Activated naive CD8-positive, alpha-beta T cell (primary cell): Measurements from ENCODE around the gene RIPOR1.
"Not testable (repeated sequence)": the region's sequence is repeated elsewhere in the genome, so short reads cannot be mapped to it uniquely, and the experiment has no call there.

ENCODE experiments used
- H3K27ac Mint-ChIP-seq: one replicate; pipeline ENCODE4 v1.8.0; 2021; ENCODE audit warnings: mixed read lengths
- H3K27me3 Mint-ChIP-seq: one replicate; pipeline ENCODE4 v1.8.0; 2021; ENCODE audit warnings: mixed read lengths
- H3K36me3 Mint-ChIP-seq: one replicate; pipeline ENCODE4 v1.8.0; 2021; ENCODE audit warnings: mixed read lengths
- H3K4me1 Mint-ChIP-seq: one replicate; pipeline ENCODE4 v1.8.0; 2021; ENCODE audit warnings: low read depth, mixed read lengths
- H3K4me3 Mint-ChIP-seq: one replicate; pipeline ENCODE4 v1.8.0; 2021; ENCODE audit warnings: mild to moderate bottlenecking, mixed read lengths
- H3K9me3 Mint-ChIP-seq: one replicate; pipeline ENCODE4 v1.8.0; 2021; ENCODE audit warnings: low read depth, mixed read lengths

The RIPOR1 gene

GRCh38 chr16:67528222-67528869 is at the start of gene RIPOR1:
Gene RIPOR1, plus strand, starts transcription at chr16:67528829. Its CDS starts 9,618 bp downstream, at chr16:67538447.
- Mint-ChIP-seq H3K4me3 (peak within 1 kb of the TSS; percentile 86), H3K27ac (no peak within 1 kb of the TSS), H3K27me3 (peaks cover 2% of the 10 kb centered on the region), H3K9me3 (no peaks in the 10 kb centered on the region), H3K4me1 (peaks cover 19% of the 10 kb centered on the region), H3K36me3 (no peaks in the 10 kb centered on the region)

GRCh38 chr16:67480833-67481560 is 47.6 kb upstream of the RIPOR1 start, which contains the start of gene ATP6V0D1:
Gene ATP6V0D1, minus strand, starts transcription at chr16:67481157. Its CDS starts 71 bp downstream, at chr16:67481086.
- Mint-ChIP-seq H3K36me3 (no peaks in the 10 kb centered on the region), H3K4me3 (peak within 1 kb of the TSS; percentile 99), H3K4me1 (peaks cover 42% of the 10 kb centered on the region), H3K9me3 (no peaks in the 10 kb centered on the region), H3K27me3 (no peaks in the 10 kb centered on the region), H3K27ac (peak within 1 kb of the TSS; percentile 98)

GRCh38 chr16:67481561-67482232 is 46.9 kb upstream of the RIPOR1 start:
- Mint-ChIP-seq H3K9me3 (no peaks in the 10 kb centered on the region), H3K4me3 (peak overlapping the region; percentile 99), H3K4me1 (peaks cover 36% of the 10 kb centered on the region), H3K27ac (peak overlapping the region; percentile 98), H3K27me3 (no peaks in the 10 kb centered on the region), H3K36me3 (no peaks in the 10 kb centered on the region)

- Mint-ChIP-seq H3K36me3 (no peaks in the 10 kb centered on the region), H3K4me3 (peak overlapping the region; percentile 99), H3K9me3 (no peaks in the 10 kb centered on the region), H3K27me3 (no peaks in the 10 kb centered on the region), H3K27ac (peak overlapping the region; percentile 98), H3K4me1 (peaks cover 32% of the 10 kb centered on the region)
These were observed 46.2 kb upstream of the RIPOR1 start for GRCh38 chr16:67482233-67482924.

GRCh38 chr16:67483150-67483549 is 45.5 kb upstream of the RIPOR1 start, which contains the start of gene AGRP:
Gene AGRP, minus strand, starts transcription at chr16:67483547. Its CDS starts 149 bp downstream, at chr16:67483398.
- Mint-ChIP-seq H3K27me3 (no peaks in the 10 kb centered on the region), H3K36me3 (no peaks in the 10 kb centered on the region), H3K27ac (peak within 1 kb of the TSS; percentile 98), H3K4me3 (peak within 1 kb of the TSS; percentile 99), H3K4me1 (peaks cover 28% of the 10 kb centered on the region), H3K9me3 (no peaks in the 10 kb centered on the region)

- Mint-ChIP-seq H3K27ac (peak overlapping the region; percentile 46), H3K36me3 (no peaks in the 10 kb centered on the region), H3K9me3 (no peaks in the 10 kb centered on the region), H3K4me1 (peaks cover 26% of the 10 kb centered on the region), H3K27me3 (no peaks in the 10 kb centered on the region), H3K4me3 (peak overlapping the region; percentile 27)
These were observed 44.7 kb upstream of the RIPOR1 start for GRCh38 chr16:67483731-67484525.

- Mint-ChIP-seq H3K4me1 (peaks cover 17% of the 10 kb centered on the region), H3K9me3 (no peaks in the 10 kb centered on the region), H3K27ac (no peak overlapping the region)
These were observed 41.8 kb upstream of the RIPOR1 start for GRCh38 chr16:67486805-67487204.

GRCh38 chr16:67487561-67487960 is 41.1 kb upstream of the RIPOR1 start:
- H3K9me3 Mint-ChIP-seq, H3K36me3 Mint-ChIP-seq, H3K4me3 Mint-ChIP-seq, H3K27ac Mint-ChIP-seq, H3K27me3 Mint-ChIP-seq: not testable (repeated sequence)
- H3K4me1 Mint-ChIP-seq = peaks cover 12% of the 10 kb centered on the region

More at GRCh38 chr16:67486805-67487204, 41.8 kb upstream of the RIPOR1 start:
- Mint-ChIP-seq H3K4me3 (no peak overlapping the region), H3K36me3 (no peaks in the 10 kb centered on the region), H3K27me3 (no peaks in the 10 kb centered on the region)

- Mint-ChIP-seq H3K4me3 (no peak overlapping the region), H3K36me3 (no peaks in the 10 kb centered on the region), H3K9me3 (no peaks in the 10 kb centered on the region), H3K27me3 (no peaks in the 10 kb centered on the region), H3K27ac (peak overlapping the region; percentile 50), H3K4me1 (peaks cover 10% of the 10 kb centered on the region)
These were observed 39.1 kb upstream of the RIPOR1 start for GRCh38 chr16:67489401-67490083.

- H3K27me3 Mint-ChIP-seq = no peaks in the 10 kb centered on the region
- no peak overlapping the region for H3K27ac Mint-ChIP-seq
- H3K36me3 Mint-ChIP-seq = no peaks in the 10 kb centered on the region
- no peaks in the 10 kb centered on the region for H3K9me3 Mint-ChIP-seq
- no peak overlapping the region for H3K4me3 Mint-ChIP-seq
- H3K4me1 Mint-ChIP-seq = peaks cover 12% of the 10 kb centered on the region
These were observed 38.1 kb upstream of the RIPOR1 start for GRCh38 chr16:67490335-67491096.

GRCh38 chr16:67499106-67499505 is 29.5 kb upstream of the RIPOR1 start:
- Mint-ChIP-seq H3K4me1 (peaks cover 12% of the 10 kb centered on the region), H3K4me3 (no peak overlapping the region), H3K36me3 (peaks cover 2% of the 10 kb centered on the region), H3K27ac (peak overlapping the region; percentile 34), H3K9me3 (no peaks in the 10 kb centered on the region), H3K27me3 (no peaks in the 10 kb centered on the region)

- no peaks in the 10 kb centered on the region for H3K36me3 Mint-ChIP-seq
These were observed 24.3 kb upstream of the RIPOR1 start for GRCh38 chr16:67504031-67505021.

More at GRCh38 chr16:67504031-67505021, 24.3 kb upstream of the RIPOR1 start:
- H3K4me1 Mint-ChIP-seq = peaks cover 50% of the 10 kb centered on the region
- no peak overlapping the region for H3K4me3 Mint-ChIP-seq
- H3K27me3 Mint-ChIP-seq = no peaks in the 10 kb centered on the region
- peak overlapping the region; percentile 76 for H3K27ac Mint-ChIP-seq
- H3K9me3 Mint-ChIP-seq = no peaks in the 10 kb centered on the region
